Adrenal gland (tissue), 5 donors: ENCODE measurements around the gene RPL39L.

Experiments
- POLR2A ChIP-seq, 2 donors: fragments of 450-650 bp; IDR thresholded peaks; one replicate each; pipeline ENCODE4 v1.6.1; 2017; ENCODE audit warnings: antibody characterized with exemption in 2 of 2, mild to moderate bottlenecking in 2 of 2, moderate library complexity in 1 of 2
- TF ChIP-seq, protein P1 (sequence below), 6 experiments: fragments of 450-650 bp in 4 of 6; fragments of 200-600 bp in 2 of 6; sonication (generic) in 1 of 6; IDR thresholded peaks; 1 replicate in 5 of 6; 2 replicates in 1 of 6; pipeline versions ENCODE4 v1.5.1 to v1.8.0; 2016 to 2021; ENCODE audit warnings: antibody characterized with exemption in 6 of 6, mild to moderate bottlenecking in 2 of 6, moderate library complexity in 1 of 6
- donor health status: DM: no; HTN: no; CAD: no.

GRCh38 chr3:187101184-187102072, 37.9 kb downstream of the RPL39L start:
- TF ChIP-seq, protein P1, sequence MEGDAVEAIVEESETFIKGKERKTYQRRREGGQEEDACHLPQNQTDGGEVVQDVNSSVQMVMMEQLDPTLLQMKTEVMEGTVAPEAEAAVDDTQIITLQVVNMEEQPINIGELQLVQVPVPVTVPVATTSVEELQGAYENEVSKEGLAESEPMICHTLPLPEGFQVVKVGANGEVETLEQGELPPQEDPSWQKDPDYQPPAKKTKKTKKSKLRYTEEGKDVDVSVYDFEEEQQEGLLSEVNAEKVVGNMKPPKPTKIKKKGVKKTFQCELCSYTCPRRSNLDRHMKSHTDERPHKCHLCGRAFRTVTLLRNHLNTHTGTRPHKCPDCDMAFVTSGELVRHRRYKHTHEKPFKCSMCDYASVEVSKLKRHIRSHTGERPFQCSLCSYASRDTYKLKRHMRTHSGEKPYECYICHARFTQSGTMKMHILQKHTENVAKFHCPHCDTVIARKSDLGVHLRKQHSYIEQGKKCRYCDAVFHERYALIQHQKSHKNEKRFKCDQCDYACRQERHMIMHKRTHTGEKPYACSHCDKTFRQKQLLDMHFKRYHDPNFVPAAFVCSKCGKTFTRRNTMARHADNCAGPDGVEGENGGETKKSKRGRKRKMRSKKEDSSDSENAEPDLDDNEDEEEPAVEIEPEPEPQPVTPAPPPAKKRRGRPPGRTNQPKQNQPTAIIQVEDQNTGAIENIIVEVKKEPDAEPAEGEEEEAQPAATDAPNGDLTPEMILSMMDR (IDR thresholded peaks at IDR 0.05) = no peak
- TF ChIP-seq POLR2A (IDR thresholded peaks at IDR 0.05) = no peak
